SK-N-SH (cell line): ENCODE measurements around the gene F9. TPM values are rescaled to one million over a fixed set of nuclear protein-coding genes. Genes with fewer than 3 reads are reported as not detected.

ENCODE experiments used
- CTCF ChIA-PET: fragments of 300-600, 350-600 bp; formaldehyde crosslinking; extraction: SDS; loops from one replicate; lab custom pipeline; 2021; lab: Yijun Ruan, JAX
- POLR2A ChIA-PET: fragments of 350-600 bp; sonication (Branson Sonifier 250); formaldehyde crosslinking; extraction: SDS; loops from one replicate; lab custom pipeline; 2020; ENCODE audit warnings: antibody characterized with exemption, inconsistent platforms; lab: Yijun Ruan, JAX
- DNase-seq: peaks from one replicate; pipeline ENCODE4 v3.0.0; 2012
- H2AFZ ChIP-seq: fragments of 200-600 bp; sonication (generic); 2 replicates; pipeline ENCODE4 v1.8.1; 2016; ENCODE audit warnings: antibody characterized with exemption, mild to moderate bottlenecking, low read depth
- H3F3A ChIP-seq: fragments of 200-600 bp; sonication (generic); replicated peaks from 2 replicates; pipeline ENCODE3; 2016; ENCODE audit warnings: antibody characterized with exemption, mild to moderate bottlenecking; ENCODE audit not compliant: insufficient read depth
- H3K27ac ChIP-seq, 2 experiments: fragments of 200-500 bp in 1 of 2; fragments of 200-600 bp in 1 of 2; sonication (Bioruptor generic) in 1 of 2; sonication (generic), shearing (Covaris generic) in 1 of 2; 2 replicates each; pipeline versions ENCODE4 v1.5.1 to v1.6.1; 2014 to 2016; ENCODE audit warnings: low read depth in 2 of 2, inconsistent platforms in 1 of 2, low read length in 1 of 2, mild to moderate bottlenecking in 1 of 2, mixed read lengths in 1 of 2
- H3K27me3 ChIP-seq: fragments of 200-600 bp; sonication (generic), shearing (Covaris generic); 2 replicates; pipeline ENCODE4 v1.6.1; 2016; ENCODE audit warnings: mixed run types; ENCODE audit not compliant: insufficient read depth
- H3K36me3 ChIP-seq, 2 experiments: fragments of 200-500 bp in 1 of 2; fragments of 200-600 bp in 1 of 2; sonication (Bioruptor generic) in 1 of 2; sonication (generic) in 1 of 2; replicated peaks in 1 of 2; 2 replicates each; pipeline versions ENCODE3 to v1.5.1; 2014 to 2016; ENCODE audit warnings: low read length in 1 of 2, mild to moderate bottlenecking in 1 of 2; ENCODE audit not compliant: insufficient read depth in 2 of 2, control insufficient read depth in 1 of 2
- H3K4me1 ChIP-seq, 2 experiments: fragments of 200-500 bp in 1 of 2; fragments of 200-600 bp in 1 of 2; sonication (Bioruptor generic) in 1 of 2; sonication (generic), shearing (Covaris generic) in 1 of 2; 2 replicates each; pipeline versions ENCODE4 v1.5.1 to v1.6.1; 2014 to 2016; ENCODE audit warnings: low read depth in 1 of 2, low read length in 1 of 2, mixed run types in 1 of 2; ENCODE audit not compliant: insufficient read depth in 2 of 2, control insufficient read depth in 1 of 2
- H3K4me2 ChIP-seq: fragments of 200-600 bp; sonication (generic), shearing (Covaris generic); 2 replicates; pipeline ENCODE4 v1.6.1; 2017; ENCODE audit warnings: mixed run types
- H3K4me3 ChIP-seq, 2 experiments: fragments of 200-500 bp in 1 of 2; fragments of 200-600 bp in 1 of 2; sonication (Bioruptor generic) in 1 of 2; sonication (generic), shearing (Covaris generic) in 1 of 2; 2 replicates each; pipeline versions ENCODE4 v1.5.1 to v1.8.1; 2014 to 2016; ENCODE audit warnings: low read depth in 2 of 2, inconsistent platforms in 1 of 2, low read length in 1 of 2, mild to moderate bottlenecking in 1 of 2, mixed read lengths in 1 of 2, moderate library complexity in 1 of 2
- H3K79me2 ChIP-seq: fragments of 200-600 bp; sonication (generic); 2 replicates; pipeline ENCODE4 v1.8.1; 2017; ENCODE audit warnings: mild to moderate bottlenecking; ENCODE audit not compliant: insufficient read depth
- H3K9ac ChIP-seq: fragments of 200-600 bp; sonication (generic); 2 replicates; pipeline ENCODE4 v1.6.1; 2017; ENCODE audit warnings: mixed run types
- H3K9me2 ChIP-seq: fragments of 200-600 bp; sonication (generic); 2 replicates; pipeline ENCODE4 v1.6.1; 2017; ENCODE audit warnings: mixed run types
- H3K9me3 ChIP-seq: fragments of 200-600 bp; sonication (generic); 2 replicates; pipeline ENCODE4 v1.6.1; 2017; ENCODE audit warnings: mixed run types, mild to moderate bottlenecking, moderate library complexity
- H4K20me1 ChIP-seq: fragments of 200-600 bp; sonication (generic); 2 replicates; pipeline ENCODE4 v1.6.1; 2017; ENCODE audit warnings: mild to moderate bottlenecking, mixed run types; ENCODE audit not compliant: insufficient read depth
- CTCF ChIP-seq: fragments of 200-600 bp; sonication (generic); IDR thresholded peaks from 2 replicates; pipeline ENCODE4 v1.6.1; 2017; ENCODE audit warnings: antibody characterized with exemption, mild to moderate bottlenecking, moderate library complexity
- FOXJ3 ChIP-seq: sonication (generic); formaldehyde crosslinking; IDR thresholded peaks from 2 replicates; pipeline ENCODE4 v1.5.1; 2020; ENCODE audit warnings: mild to moderate bottlenecking, missing genetic modification reagents
- FOXM1 ChIP-seq: IDR thresholded peaks from 2 replicates; pipeline ENCODE4 v1.4.0; 2012; ENCODE audit warnings: low read depth, mild to moderate bottlenecking
- GABPA ChIP-seq: IDR thresholded peaks from 2 replicates; pipeline ENCODE4 v1.4.0; 2012; ENCODE audit warnings: low read depth, mild to moderate bottlenecking
- JUND ChIP-seq: IDR thresholded peaks from 2 replicates; pipeline ENCODE4 v1.4.0; 2012
- NFIC ChIP-seq: IDR thresholded peaks from 2 replicates; pipeline ENCODE4 v1.4.0; 2012; ENCODE audit warnings: borderline replicate concordance
- POLR2AphosphoS5 ChIP-seq: IDR thresholded peaks from 2 replicates; pipeline ENCODE4 v1.6.1; 2012; ENCODE audit warnings: low read depth, low read length
- SIN3A ChIP-seq: IDR thresholded peaks from 2 replicates; pipeline ENCODE4 v1.6.1; 2012; ENCODE audit warnings: low read depth, mild to moderate bottlenecking, low read length, moderate library complexity, borderline replicate concordance
- TCF12 ChIP-seq: IDR thresholded peaks from 2 replicates; pipeline ENCODE4 v1.4.0; 2012
- USF2 ChIP-seq: fragments of 150-350 bp; IDR thresholded peaks from 2 replicates; pipeline ENCODE4 v1.6.1; 2017; ENCODE audit warnings: antibody characterized with exemption, low read length, low read depth, borderline replicate concordance
- WGBS: methylation state at CpG from one replicate; pipeline ENCODE4 v1.1.6; 2017; ENCODE audit warnings: low lambda C conversion rate; 5-methylcytosine and 5-hydroxymethylcytosine counted together
- polyA plus RNA-seq, 3 experiments: library from polyadenylated mRNA; depleted of rRNA; stranded (reverse); fragments of >200 nt; gene quantifications; 2 replicates each; pipeline ENCODE4 v1.2.3, GENCODE V29; 2012
- TF ChIP-seq, protein P1 (sequence below): IDR thresholded peaks from 2 replicates; pipeline ENCODE4 v1.4.0; 2012; ENCODE audit warnings: low read depth, borderline replicate concordance
- TF ChIP-seq, protein P2 (sequence below): fragments of 150-350 bp; IDR thresholded peaks from 2 replicates; pipeline ENCODE4 v1.6.1; 2016; ENCODE audit warnings: mild to moderate bottlenecking, low read depth, low read length
- TF ChIP-seq, protein P3 (sequence below): IDR thresholded peaks from 2 replicates; pipeline ENCODE4 v1.6.1; 2012; ENCODE audit warnings: mild to moderate bottlenecking, low read depth, low read length, moderate library complexity

F9 gene
- polyA plus RNA-seq, 1 of the 3 experiments (the other 2 are of a cell fraction): not detected

- H3K4me2 ChIP-seq: no peak overlapping the region
- ChIA-PET CTCF (no interaction called here), POLR2A (no interaction called here)
- no peak for DNase-seq
- H4K20me1 ChIP-seq: no peaks in the 10 kb centered on the region
- H3K27me3 ChIP-seq: 0 out of 2 replicates have a peak, but pooled peaks cover 7% of the 10 kb centered on the region
- H3K36me3 ChIP-seq: no peaks in the 10 kb centered on the region
- no peak overlapping the region for H3K9ac ChIP-seq
- no peaks in the 10 kb centered on the region for H3K9me3 ChIP-seq
- no peak overlapping the region for H3K4me3 ChIP-seq
- WGBS: 16% methylated on average over 5 of the region's 5 CpGs
- TF ChIP-seq, protein P1, sequence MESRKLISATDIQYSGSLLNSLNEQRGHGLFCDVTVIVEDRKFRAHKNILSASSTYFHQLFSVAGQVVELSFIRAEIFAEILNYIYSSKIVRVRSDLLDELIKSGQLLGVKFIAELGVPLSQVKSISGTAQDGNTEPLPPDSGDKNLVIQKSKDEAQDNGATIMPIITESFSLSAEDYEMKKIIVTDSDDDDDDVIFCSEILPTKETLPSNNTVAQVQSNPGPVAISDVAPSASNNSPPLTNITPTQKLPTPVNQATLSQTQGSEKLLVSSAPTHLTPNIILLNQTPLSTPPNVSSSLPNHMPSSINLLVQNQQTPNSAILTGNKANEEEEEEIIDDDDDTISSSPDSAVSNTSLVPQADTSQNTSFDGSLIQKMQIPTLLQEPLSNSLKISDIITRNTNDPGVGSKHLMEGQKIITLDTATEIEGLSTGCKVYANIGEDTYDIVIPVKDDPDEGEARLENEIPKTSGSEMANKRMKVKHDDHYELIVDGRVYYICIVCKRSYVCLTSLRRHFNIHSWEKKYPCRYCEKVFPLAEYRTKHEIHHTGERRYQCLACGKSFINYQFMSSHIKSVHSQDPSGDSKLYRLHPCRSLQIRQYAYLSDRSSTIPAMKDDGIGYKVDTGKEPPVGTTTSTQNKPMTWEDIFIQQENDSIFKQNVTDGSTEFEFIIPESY: no peak
- TF ChIP-seq NFIC (no peak), FOXM1 (no peak), FOXJ3 (CRISPR knock-in tag) (no peak), SIN3A (no peak), TCF12 (no peak), CTCF (no peak), JUND (no peak), POLR2AphosphoS5 (no peak), USF2 (no peak), GABPA (no peak)
- TF ChIP-seq, protein P2, sequence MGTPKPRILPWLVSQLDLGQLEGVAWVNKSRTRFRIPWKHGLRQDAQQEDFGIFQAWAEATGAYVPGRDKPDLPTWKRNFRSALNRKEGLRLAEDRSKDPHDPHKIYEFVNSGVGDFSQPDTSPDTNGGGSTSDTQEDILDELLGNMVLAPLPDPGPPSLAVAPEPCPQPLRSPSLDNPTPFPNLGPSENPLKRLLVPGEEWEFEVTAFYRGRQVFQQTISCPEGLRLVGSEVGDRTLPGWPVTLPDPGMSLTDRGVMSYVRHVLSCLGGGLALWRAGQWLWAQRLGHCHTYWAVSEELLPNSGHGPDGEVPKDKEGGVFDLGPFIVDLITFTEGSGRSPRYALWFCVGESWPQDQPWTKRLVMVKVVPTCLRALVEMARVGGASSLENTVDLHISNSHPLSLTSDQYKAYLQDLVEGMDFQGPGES: no peak
- TF ChIP-seq, protein P3, sequence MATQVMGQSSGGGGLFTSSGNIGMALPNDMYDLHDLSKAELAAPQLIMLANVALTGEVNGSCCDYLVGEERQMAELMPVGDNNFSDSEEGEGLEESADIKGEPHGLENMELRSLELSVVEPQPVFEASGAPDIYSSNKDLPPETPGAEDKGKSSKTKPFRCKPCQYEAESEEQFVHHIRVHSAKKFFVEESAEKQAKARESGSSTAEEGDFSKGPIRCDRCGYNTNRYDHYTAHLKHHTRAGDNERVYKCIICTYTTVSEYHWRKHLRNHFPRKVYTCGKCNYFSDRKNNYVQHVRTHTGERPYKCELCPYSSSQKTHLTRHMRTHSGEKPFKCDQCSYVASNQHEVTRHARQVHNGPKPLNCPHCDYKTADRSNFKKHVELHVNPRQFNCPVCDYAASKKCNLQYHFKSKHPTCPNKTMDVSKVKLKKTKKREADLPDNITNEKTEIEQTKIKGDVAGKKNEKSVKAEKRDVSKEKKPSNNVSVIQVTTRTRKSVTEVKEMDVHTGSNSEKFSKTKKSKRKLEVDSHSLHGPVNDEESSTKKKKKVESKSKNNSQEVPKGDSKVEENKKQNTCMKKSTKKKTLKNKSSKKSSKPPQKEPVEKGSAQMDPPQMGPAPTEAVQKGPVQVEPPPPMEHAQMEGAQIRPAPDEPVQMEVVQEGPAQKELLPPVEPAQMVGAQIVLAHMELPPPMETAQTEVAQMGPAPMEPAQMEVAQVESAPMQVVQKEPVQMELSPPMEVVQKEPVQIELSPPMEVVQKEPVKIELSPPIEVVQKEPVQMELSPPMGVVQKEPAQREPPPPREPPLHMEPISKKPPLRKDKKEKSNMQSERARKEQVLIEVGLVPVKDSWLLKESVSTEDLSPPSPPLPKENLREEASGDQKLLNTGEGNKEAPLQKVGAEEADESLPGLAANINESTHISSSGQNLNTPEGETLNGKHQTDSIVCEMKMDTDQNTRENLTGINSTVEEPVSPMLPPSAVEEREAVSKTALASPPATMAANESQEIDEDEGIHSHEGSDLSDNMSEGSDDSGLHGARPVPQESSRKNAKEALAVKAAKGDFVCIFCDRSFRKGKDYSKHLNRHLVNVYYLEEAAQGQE: no peak
- TF ChIP-seq, all 33 proteins: peak for 0
- H2AFZ ChIP-seq: no peak overlapping the region
- no peaks in the 10 kb centered on the region for H3K9me2 ChIP-seq
- no peaks in the 10 kb centered on the region for H3K79me2 ChIP-seq
- H3K4me1 ChIP-seq: no peaks in the 10 kb centered on the region
- H3F3A ChIP-seq: no peaks in the 10 kb centered on the region
- no peak overlapping the region for H3K27ac ChIP-seq
Measured at GRCh38 chrX:139585613-139586012, 55.1 kb downstream of the F9 start.
